LHCN-M2 (cell line): Measurements from ENCODE around the gene ERICH3. TPM values are rescaled to one million over a fixed set of nuclear protein-coding genes. Genes with fewer than 3 reads are reported as not detected.
"Not testable (repeated sequence)": the region's sequence is repeated elsewhere in the genome, so short reads cannot be mapped to it uniquely, and the experiment has no call there.

Experiments used
- DNase-seq: peaks from one replicate; pipeline ENCODE4 v3.0.0-alpha.2; 2012; ENCODE audit warnings: low read depth
- total RNA-seq: library from RNA; depleted of rRNA; stranded (reverse); fragments of >200 nt; gene quantifications from 2 replicates; pipeline ENCODE4 v1.2.3, GENCODE V29; 2014

Gene ERICH3
- total RNA-seq, 1 experiment from 2014 or later = not detected

- no peak for DNase-seq
These were observed 4.3 kb upstream of the ERICH3 start for GRCh38 chr1:74677926-74678325.

- DNase-seq = no peak
These were observed 871 bp upstream of the ERICH3 start for GRCh38 chr1:74674278-74675048.

- not testable (repeated sequence) for DNase-seq
These were observed 2.7 kb downstream of the ERICH3 start for GRCh38 chr1:74670866-74671265.

- DNase-seq = no peak
These were observed 18.9 kb downstream of the ERICH3 start for GRCh38 chr1:74654708-74655107.

GRCh38 chr1:74652711-74653139 lies 20.9 kb downstream of the ERICH3 start:
- peak; percentile 79 for DNase-seq

GRCh38 chr1:74650561-74650960 lies 23.0 kb downstream of the ERICH3 start:
- peak; percentile 62 for DNase-seq

GRCh38 chr1:74641876-74642275 lies 31.7 kb downstream of the ERICH3 start:
- peak; percentile 21 for DNase-seq

- DNase-seq = no peak
These were observed 32.4 kb downstream of the ERICH3 start for GRCh38 chr1:74641161-74641560.

GRCh38 chr1:74637296-74637695 lies 36.3 kb downstream of the ERICH3 start:
- DNase-seq = no peak

- no peak for DNase-seq
These were observed 44.3 kb downstream of the ERICH3 start for GRCh38 chr1:74629283-74629682.

GRCh38 chr1:74623716-74624115 lies 49.9 kb downstream of the ERICH3 start:
- DNase-seq = no peak

- DNase-seq = no peak
These were observed 53.4 kb downstream of the ERICH3 start for GRCh38 chr1:74620242-74620641.

GRCh38 chr1:74618974-74619373 lies 54.6 kb downstream of the ERICH3 start:
- DNase-seq = no peak

GRCh38 chr1:74613894-74614293 lies 59.7 kb downstream of the ERICH3 start:
- no peak for DNase-seq

GRCh38 chr1:74611887-74612286 lies 61.7 kb downstream of the ERICH3 start:
- DNase-seq = no peak

- DNase-seq = no peak
These were observed 62.6 kb downstream of the ERICH3 start for GRCh38 chr1:74610961-74611360.

- DNase-seq = no peak
These were observed 63.7 kb downstream of the ERICH3 start for GRCh38 chr1:74609810-74610371.

GRCh38 chr1:74596717-74597116 lies 76.9 kb downstream of the ERICH3 start:
- DNase-seq = no peak

GRCh38 chr1:74593887-74594866 lies 79.4 kb downstream of the ERICH3 start:
- no peak for DNase-seq

GRCh38 chr1:74592580-74593355 lies 80.8 kb downstream of the ERICH3 start:
- DNase-seq = no peak

GRCh38 chr1:74591949-74592348 lies 81.6 kb downstream of the ERICH3 start:
- no peak for DNase-seq
